H1 (cell line): ENCODE measurements around the gene F10. TPM values are rescaled to one million over a fixed set of nuclear protein-coding genes. Genes with fewer than 3 reads are reported as not detected.

Experiments used
- CHD7 ChIP-seq: fragments of 300-600 bp; sonication (generic); IDR thresholded peaks from 2 replicates; pipeline ENCODE4 v1.7.1; 2012; ENCODE audit warnings: low read length, moderate library complexity, mild to moderate bottlenecking, inconsistent platforms; ENCODE audit not compliant: insufficient replicate concordance
- polyA plus RNA-seq, 7 experiments: library from polyadenylated mRNA; depleted of rRNA in 3 of 7; stranded (reverse) in 5 of 7; unstranded in 2 of 7; fragments of >200 nt in 5 of 7; fragments of 200-250 nt in 2 of 7; gene quantifications; 1 replicate in 5 of 7; 2 replicates in 1 of 7; 4 replicates in 1 of 7; pipeline versions ENCODE4 v1.2.1 to v1.2.3, GENCODE V29; 2011 to 2013; ENCODE audit warnings: missing spikeins in 2 of 7, mixed read lengths in 2 of 7
- total RNA-seq: library from RNA; stranded (reverse); fragmentation: NEBNext Ultra II Directional; extraction: Animal tissue kit (Norgen Biotek cat#: 25700); gene quantifications from 2 replicates; pipeline ENCODE4 v1.2.1, GENCODE V29; 2021

The F10 gene
- total and polyA plus RNA-seq, 2 of the 8 experiments (the other 6 are each of a cell fraction or from before 2014, with no cell fraction given): 2.0 to 4.2 TPM

- no peak for TF ChIP-seq CHD7
Measured at GRCh38 chr13:113105921-113106452, 16.6 kb upstream of the F10 start (continued).
